HUDEP-2 (cell line): ENCODE measurements around the gene KBTBD12.
"Not testable (repeated sequence)": the region's sequence is repeated elsewhere in the genome, so short reads cannot be mapped to it uniquely, and the experiment has no call there.

Experiments
- DNase-seq, 76 experiments: peaks; one replicate each; lab custom pipeline; 2025; ENCODE audit not compliant: unreplicated experiment in 76 of 76; lab: John Stamatoyannopoulos, UW

KBTBD12 gene, protein sequence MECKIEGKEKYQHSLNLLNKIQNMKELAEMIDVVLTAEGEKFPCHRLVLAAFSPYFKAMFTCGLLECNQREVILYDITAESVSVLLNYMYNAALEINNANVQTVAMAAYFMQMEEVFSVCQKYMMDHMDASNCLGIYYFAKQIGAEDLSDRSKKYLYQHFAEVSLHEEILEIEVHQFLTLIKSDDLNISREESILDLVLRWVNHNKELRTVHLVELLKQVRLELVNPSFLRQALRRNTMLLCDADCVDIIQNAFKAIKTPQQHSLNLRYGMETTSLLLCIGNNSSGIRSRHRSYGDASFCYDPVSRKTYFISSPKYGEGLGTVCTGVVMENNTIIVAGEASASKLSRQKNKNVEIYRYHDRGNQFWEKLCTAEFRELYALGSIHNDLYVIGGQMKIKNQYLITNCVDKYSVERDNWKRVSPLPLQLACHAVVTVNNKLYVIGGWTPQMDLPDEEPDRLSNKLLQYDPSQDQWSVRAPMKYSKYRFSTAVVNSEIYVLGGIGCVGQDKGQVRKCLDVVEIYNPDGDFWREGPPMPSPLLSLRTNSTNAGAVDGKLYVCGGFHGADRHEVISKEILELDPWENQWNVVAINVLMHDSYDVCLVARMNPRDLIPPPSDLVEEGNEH

DNA sequence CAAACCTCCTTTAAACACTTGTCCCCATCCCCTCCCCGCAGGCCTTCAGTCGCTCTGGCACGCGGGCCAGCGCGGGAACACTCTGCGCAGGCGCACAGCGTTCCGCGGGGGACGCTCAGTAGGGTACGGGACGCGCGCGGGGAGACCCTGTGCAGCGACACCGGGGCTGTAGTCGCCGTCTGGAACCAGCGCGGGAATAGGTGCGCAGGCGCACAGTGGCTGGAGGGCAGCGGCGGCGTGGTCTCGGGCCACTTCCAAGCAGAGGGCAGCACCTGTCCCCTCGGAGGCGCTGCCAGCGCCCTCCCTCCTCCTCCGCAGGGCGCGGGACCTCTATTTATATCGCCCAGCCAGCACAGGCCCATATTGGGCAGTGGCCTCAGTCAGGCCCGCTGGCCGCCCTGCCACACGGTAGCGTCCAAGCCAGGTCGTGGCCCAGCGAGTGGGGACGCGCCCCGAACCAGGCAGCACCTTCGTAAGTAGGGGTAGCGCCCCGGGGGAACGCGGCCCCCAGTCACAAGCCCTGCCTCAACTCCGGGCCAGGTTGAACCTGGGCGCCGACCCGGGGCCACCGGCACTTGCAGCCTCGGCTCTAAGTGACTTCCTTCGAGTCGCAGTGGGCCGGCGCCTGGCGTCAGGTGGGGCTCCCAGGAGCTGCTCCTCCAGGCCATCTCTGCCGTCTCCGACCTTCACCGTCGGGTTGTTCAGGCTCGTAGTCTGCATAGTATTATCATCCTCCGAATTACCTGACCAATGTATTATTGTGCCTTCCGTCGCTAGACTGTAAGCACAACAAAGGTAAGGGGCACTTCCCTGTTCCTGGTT, at the start of gene KBTBD12:
Gene KBTBD12 (plus strand): TSS at position 118 of the 822 bp plus-strand sequence. CDS start 7,830 bp downstream, outside the sequence.
- no peak for DNase-seq

DNA sequence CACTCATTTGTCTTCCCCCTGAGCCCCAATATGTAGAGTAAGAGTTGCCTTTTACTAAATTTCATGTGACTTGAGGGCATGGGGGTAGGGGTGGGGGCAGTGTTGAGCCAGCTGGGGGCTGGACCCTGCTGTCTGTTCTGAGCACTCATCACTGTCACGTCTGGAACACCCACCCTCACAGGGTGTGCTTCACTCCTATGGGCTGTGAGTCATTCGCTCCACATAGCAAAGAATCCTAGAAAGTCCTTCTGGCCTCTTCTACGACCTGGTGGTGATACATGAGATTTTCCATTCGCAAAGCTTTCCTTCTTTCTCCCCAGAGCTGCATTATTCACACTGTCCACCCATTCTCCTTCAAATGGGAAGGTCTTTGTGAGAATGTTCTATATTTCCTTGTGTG, 49.1 kb upstream of the KBTBD12 start:
- DNase-seq, result peak in 7 of 76 experiments; percentile 15 to 50 (median 42)

DNA sequence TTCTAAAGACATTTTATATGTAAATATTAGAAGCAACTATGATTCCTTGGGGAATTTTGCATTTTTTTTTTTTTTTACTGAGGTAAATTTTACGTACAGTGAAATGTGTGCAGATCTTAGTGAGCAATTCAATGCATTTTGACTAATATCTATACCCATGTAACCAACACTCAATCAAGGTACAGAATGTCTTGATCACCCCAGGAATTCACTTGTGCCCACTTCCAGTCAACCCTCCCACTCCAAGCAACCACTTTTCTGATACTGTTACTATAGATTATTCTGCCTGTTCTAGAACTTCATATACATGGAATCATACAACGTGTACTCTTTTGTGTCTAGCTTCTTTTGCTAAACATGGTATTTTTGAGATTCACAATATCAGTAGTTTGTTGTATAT, 47.6 kb upstream of the KBTBD12 start:
- no peak for DNase-seq

DNA sequence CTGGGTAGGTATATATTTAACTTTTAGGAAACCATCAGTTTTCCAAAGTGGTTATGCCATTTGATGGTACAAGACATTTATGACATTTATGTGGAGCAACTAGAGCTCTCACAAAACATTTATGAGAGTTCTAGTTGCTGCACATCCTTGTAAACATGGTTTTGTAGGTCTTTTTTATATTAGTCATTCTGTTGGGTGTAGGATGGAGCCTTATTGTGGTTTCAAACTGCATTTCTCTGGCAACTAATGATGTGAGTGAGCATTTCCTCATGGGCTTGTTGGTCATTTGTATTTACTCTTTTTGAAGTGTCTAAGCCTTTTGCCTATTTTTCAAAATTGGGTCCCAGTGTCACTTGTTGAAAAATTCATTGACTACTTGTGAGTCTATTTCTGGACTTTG, 47.0 kb upstream of the KBTBD12 start:
- no peak for DNase-seq

DNA sequence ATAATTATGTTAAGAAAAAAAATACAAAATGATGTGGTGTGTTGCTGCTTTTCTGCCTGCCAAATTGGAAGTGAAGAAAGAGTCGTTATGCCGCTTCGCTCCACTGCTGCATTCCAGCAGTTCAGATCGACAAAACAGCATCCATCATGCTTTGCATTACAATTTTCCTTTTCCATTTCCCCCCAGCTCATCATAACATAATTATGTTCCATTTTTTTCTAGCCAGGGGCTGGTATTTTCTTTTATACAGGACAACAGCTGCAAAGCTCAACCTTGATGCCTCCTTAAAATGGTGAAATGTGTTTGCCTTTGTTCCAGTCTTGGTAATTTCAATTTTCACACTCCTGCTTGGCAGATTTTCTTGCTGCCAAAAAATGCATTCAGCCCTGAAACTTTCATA, 44.9 kb upstream of the KBTBD12 start:
- DNase-seq, result no peak

DNA sequence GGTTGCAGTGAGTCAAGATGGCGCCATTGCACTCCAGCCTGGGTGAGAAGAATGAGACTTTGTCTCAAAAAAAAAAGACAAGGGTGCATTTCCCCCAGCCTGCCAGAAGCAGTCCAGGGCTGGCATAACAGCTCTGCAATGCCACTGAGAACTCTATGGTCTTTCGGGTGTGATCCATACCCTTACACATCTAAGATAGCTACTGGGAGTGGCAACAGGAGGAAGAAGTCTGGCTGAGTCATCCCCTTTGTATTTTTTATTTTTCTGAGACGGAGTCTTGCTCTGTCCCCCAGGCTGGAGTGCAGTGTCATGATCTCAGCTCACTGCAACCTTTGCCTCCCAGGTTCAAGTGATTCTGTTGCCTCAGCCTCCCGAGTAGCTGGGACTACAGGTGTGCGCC, 40.9 kb upstream of the KBTBD12 start:
- peak in 1 of 76 experiments; percentile 18 for DNase-seq

DNA sequence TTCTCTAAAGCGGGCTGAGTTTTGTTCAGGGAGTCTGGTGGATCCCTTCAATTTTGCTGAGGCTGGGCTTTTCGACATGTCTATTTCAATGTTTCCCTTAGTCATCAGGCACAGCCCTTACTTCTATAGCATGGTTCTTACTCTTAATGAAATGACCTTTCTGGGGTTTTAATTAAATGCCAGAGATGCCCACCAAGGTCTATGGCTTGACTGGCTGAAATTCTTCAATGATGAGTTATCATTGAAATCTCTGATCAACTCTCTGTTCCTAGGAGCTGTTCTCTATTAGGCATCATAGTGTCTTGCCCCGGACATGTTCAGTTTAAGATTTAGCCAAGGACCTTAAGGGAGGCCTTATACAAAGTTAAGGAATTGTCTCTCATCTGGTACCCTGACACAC, 33.4 kb upstream of the KBTBD12 start:
- DNase-seq, result no peak

DNA sequence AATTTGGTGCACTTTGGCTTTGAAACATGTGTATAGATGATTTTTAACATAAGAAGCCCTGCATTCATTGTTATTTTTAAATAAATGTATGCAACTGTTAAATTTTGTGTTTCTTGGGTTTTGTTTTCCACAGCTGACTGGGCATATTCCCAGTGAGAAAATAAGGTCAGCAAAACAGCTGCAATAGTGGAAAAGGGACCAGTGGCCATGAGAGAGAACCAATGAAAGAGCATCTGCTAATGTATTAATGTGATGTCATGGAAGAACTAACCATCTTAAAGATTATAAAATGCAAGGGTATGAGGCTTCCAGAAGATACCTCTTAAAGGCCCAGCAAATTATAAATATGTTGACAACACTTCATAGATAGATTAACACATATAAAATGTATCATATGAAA, 31.0 kb upstream of the KBTBD12 start:
- DNase-seq, result no peak

DNA sequence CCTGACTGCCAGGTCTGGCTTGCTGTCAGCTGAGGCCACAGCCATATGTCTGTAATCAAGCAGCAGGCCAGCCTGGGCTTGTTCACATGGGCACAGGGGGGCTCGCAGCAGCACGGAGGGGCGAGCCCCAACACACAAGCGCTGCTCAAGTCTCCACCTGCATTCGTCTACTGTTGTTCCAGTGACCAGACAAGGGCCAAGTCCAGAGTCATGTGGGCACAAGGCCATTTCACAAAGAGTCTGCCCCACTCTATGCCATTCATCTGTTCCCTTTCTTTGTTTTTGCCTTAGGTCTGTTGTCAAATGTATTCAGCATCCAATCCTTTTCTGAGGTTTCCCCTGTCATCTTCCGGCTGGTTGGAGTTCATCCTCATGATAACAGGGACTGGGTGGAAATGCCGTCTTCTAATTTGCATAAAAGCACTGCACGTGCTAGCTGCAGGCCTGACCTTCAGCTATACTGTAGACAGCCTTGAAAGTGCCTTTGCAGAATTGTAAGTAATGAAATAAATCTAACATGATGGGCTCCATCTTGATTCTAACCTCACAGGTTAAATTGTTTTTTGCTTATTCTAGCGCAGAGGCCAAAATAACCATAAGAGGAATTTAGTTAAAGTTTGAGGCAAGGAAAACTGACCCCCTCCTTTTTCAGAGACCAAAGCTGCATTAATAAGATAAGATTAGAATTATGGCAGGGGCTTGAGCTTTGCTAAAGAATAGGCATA, 28.6 kb upstream of the KBTBD12 start:
- DNase-seq, result no peak

DNA sequence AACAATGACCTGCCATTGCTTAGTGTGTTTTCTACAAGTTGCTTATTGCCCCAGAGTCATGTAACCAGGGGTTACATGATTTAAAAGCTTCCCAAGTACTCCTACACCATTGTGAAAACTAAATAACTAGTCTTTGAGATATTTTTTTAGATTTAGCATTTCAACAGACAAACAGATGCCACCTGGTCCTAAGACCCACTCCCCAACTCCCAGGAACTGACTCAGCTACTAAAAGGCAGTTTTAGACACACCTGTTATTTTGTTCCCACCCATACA, 28.1 kb upstream of the KBTBD12 start:
- DNase-seq, result no peak

DNA sequence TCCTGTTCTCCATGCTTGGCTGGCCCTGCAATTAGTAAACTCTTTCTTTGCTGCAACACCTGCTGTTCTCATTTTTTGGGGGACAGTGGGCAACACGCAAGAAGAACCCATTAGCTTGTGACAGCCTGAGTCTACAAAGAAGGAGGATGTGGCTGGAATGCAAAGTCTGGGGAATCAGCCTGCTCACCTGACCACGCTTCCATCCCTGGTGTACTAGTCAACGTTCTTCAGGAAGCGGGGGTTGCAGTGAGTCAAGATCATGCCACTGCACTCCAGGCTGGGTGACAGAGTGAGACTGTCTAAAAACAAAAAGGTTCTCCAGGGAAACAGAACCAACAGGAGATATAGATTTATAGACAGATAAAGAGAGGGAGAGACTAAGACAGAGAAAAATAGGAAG, 27.7 kb upstream of the KBTBD12 start:
- DNase-seq, result no peak

DNA sequence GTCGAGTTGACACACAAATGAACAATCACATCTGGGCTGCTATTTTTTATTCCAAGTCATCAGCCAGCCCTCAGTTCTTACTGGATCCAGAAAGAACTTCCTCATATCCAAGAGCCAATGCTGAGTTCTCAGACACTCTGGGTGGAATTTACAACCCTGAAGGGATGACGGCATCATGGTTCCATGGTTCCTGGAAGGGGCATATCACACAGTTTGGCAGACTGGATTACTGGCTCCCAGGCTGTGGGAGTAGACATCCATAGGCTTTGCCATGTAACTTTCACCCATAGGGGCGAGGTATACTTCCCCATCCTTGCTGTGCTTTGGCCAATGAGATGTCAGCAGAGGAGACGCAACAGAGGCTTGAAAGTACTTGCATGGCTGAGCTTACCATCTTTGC, 26.9 kb upstream of the KBTBD12 start:
- no peak for DNase-seq

DNA sequence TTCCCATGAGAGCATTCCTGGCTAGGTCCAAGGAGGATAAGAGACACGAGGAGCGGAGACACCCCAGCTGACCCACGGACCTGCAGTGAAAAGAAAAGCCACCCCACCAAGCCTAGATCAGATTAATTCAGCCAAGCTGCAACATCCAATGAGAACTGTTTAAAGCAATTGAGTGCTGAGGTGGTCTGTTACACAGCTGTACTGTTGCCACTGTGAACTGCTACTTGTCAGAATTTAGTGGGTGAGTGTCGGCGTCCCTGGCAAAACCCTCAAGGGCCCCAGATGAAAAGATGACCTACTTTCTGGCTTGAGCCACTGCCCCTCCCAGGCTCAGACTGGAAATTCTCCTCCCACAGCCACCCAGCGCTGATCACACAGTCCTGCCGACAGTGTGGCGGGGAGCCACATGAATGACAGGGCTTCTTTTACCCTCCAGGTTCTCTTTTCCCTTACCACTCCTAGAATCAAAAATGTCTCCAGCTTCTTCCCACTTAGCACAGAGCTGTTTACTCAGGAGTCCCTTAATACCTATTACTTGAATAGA, 26.4 kb upstream of the KBTBD12 start:
- DNase-seq, result peak in 2 of 76 experiments; percentile 8 to 25

DNA sequence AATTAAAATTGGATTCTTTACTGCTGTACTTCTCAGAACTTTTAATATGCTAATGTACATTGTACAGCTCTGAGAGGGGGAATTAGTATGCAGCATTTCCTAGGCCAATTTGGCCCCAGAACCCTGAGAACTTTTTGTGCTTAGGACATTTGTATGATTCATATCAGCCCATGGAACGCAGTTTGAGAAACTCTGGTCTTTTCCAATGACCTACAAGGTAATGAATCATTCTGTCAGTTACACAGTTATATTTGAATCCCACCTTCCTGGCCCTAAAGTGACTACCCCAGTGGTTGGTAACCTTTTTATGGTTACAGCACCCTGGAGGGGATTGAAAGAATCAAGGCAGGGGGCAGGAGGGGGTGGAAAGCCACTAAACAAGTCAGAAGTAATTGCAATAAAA, 25.6 kb upstream of the KBTBD12 start:
- no peak for DNase-seq

DNA sequence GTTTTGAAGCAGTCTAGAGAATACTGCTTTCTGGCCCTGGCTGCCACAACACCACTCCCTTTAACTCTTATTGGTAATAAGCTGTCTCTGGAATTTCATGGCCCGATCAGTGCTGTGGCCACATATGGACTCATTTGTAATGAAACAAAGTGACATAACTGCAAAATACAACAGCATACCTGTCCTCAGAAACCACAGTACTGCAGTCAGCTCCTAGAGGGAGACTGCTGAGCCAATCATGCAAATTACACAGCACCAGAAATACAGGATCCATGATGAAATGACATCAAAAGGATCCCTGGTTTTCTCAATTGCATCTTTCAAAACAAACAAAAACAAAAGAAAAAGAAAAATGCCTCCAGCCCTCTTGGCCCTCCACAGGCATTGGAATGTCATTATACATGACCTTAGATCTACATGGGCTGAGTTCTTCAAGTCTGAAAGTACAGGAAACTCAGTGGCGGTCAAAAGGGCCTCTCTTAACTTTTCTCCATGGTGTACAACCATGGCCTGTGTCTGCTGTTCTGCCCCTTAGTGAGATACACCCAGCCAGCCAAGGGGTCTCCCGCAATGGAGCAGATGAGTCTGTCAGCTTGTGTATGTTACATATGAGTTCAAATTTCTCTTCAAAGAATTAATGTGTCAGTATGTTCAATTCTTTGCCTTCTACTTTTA, 24.9 kb upstream of the KBTBD12 start:
- no peak for DNase-seq

DNA sequence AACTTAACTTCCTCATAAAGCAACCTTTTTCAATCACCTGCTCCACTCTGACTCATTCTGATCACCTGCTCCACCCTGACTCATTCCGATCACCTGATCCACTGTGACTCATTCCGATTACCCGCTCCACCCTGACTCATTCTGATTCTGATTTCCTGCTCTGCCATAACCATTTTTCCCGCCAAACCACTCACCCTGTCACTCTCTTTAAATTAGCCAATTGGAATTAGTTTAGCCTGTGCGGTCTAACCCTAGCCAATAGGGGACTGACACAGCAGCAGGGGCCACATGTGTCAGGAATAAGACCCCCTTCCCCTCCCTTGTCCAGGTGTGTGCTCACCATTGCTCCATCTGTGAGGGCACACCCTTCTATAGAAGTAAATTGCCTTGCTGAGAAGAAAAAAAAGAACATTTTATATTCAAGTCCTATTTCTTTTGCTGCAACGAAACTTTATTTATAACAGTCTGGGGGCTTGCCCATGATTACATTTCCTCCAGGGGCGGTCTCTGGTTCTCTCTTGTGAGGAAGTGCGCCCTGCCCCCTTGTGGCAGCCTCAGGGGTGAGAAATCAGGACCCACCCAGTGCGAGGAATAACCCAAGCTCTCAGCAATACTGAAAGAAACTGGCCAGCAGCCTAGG, 24.3 kb upstream of the KBTBD12 start:
- DNase-seq, result not testable (repeated sequence)

DNA sequence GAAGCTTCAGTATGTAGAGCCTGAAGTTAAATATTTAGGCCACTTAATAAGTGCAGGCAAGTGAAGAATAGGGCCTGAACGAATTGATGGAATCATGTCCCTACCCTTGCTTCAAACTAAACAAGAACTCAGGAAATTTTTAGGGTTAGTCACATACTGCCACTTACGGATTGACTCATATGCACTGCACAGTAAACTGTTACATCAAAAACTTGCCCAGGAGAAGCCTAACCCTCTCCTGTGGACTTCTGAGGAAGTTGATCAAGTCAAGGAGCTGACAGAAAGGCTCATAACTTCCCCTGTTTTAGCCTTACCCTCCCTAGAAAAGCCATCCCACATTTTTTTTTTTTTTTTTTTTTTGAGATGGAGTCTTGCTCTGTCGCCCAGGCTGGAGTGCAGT, 20.6 kb upstream of the KBTBD12 start:
- no peak for DNase-seq

DNA sequence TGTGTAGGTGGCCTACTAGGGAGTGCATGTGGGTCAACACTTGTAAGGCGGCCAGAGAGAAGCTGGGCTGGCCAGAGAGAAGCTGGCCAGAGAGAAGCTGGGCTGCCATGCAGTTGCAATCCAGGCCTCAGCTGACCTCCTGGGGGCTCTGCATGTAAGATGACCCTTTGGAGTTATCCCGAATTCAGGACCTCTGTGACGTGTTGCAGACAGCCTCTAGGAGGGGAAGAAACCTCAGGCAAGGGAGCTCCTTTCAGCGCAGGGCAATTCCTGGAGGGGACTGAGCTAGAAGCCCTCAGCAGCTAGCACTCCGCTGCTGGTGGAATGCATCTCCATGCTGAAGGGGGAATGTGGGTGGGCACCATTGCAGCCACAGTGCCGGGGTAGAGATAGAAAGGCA, 15.8 kb upstream of the KBTBD12 start:
- DNase-seq, result no peak

DNA sequence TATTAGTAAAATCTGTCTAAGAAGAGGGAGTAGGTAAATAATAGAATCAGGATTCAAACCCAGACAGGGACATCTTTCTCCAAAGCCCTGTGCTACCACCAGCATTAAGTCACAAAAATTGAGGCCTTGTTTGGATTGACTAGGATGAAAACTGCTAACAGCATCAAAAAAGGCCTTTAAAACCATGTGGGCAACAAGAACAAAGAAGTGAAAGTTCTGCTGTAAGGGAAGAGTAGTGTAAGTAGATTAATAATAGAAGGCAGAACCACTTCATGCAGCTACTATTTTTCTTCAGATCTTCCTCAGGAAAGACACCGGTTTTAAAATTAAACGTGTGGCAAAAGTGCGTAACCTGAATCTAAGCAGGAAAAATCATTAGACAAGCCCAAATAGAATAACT, 15.3 kb upstream of the KBTBD12 start:
- no peak for DNase-seq

DNA sequence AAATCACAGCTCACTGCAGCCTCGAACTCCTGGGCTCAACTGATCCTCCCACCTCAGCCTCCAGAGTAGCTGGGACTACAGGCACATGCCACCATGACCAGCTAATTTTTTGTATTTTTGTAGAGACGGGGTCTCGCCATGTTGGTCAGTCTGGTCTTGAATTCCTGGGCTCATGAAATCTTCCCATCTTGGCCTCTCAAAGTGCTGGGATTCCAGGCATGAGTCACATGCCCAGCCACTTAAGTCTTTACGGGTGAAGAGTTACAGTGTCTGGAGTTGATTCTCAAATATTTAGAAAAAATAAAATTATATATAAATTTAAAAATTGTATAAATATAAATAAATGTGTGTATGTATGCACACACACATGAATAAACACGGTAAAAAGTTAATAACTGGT, 14.5 kb upstream of the KBTBD12 start:
- no peak for DNase-seq
